ENCODE data around the gene ADAMTS12.

The ADAMTS12 gene

DNA sequence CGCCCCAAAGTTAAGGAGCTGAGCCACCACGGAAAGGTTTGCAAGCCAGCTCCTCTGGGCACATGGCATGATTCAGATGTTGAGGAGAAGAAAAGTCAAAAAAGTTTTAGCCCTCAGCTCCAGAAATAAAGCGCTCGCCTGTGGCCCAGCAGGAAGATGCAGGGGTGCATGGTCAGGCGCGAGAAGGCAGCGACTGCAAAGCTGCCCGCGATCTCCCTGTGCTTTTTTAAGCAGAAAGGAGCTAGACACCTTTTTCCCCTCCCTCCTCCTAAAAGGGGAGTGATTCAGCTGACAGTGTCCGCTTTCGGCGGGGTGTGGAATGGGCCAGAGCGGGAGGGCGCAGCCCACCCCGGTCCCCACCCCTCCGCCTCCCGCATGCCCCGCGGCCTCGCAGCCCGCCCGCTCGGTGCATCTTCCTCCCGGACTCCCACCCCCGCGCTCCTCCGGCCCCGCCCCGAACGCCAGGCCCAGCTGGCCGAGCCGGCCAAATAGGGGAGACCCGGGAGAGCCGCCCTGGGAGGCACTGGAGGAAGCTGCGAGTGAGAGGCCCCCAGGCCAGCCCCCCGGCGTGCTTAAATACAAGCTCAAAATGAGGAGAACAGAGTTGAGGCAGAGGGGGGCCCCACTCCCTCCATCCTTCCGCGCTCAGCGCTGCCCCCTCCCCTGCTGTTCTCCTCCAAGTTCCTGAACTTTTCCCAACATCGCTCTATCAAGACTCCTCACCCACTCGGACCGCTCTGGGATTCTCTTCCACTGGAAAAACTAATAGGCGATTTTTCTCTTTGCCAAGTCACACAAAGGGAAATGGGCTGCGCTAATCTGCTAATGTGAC lies at the start of gene ADAMTS12:
TSS of gene ADAMTS12 (minus strand) at position 203 of the 832 bp plus-strand sequence. CDS start at position 69, 134 bp downstream.
- DNase-seq (ENCODE audit: extremely low read depth, low read depth): no peak
- TF ChIP-seq, protein P1, sequence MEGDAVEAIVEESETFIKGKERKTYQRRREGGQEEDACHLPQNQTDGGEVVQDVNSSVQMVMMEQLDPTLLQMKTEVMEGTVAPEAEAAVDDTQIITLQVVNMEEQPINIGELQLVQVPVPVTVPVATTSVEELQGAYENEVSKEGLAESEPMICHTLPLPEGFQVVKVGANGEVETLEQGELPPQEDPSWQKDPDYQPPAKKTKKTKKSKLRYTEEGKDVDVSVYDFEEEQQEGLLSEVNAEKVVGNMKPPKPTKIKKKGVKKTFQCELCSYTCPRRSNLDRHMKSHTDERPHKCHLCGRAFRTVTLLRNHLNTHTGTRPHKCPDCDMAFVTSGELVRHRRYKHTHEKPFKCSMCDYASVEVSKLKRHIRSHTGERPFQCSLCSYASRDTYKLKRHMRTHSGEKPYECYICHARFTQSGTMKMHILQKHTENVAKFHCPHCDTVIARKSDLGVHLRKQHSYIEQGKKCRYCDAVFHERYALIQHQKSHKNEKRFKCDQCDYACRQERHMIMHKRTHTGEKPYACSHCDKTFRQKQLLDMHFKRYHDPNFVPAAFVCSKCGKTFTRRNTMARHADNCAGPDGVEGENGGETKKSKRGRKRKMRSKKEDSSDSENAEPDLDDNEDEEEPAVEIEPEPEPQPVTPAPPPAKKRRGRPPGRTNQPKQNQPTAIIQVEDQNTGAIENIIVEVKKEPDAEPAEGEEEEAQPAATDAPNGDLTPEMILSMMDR (IDR thresholded peaks at IDR 0.05; ENCODE audit: low read depth, low read length): no peak

- TF ChIP-seq, protein P1 (IDR thresholded peaks at IDR 0.05; ENCODE audit: low read depth, low read length): no peak
- no peak for DNase-seq (ENCODE audit: extremely low read depth, low read depth)
These were observed 49.3 kb upstream of the ADAMTS12 start for GRCh38 chr5:33941090-33941489.

GRCh38 chr5:33939556-33940262 lies 47.9 kb upstream of the ADAMTS12 start:
- DNase-seq (ENCODE audit: extremely low read depth, low read depth): no peak
- TF ChIP-seq, protein P1 (IDR thresholded peaks at IDR 0.05; ENCODE audit: low read depth, low read length): no peak

DNA sequence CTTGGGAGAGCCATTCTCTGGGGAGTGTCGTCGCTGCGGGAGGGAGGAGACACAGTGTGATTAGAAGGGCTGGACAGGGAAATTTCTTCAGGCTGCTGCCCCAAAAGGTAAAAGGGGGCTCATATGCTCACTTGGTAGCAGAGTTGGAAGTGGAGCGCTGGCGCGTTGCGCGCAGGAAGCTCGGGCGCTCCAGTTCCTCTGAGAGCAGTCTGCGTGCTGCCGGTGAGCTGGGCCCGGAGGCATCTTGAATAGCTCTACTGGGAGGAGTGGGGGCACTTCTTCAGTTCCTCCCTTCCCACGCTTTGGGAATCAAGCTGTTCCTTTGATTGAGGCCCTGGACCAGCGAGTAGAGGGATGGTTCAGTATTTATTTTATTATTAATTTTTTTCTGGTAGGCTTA lies 47.1 kb upstream of the ADAMTS12 start:
- TF ChIP-seq, protein P1 (IDR thresholded peaks at IDR 0.05; ENCODE audit: low read depth, low read length): no peak
- DNase-seq (ENCODE audit: extremely low read depth, low read depth): no peak

DNA sequence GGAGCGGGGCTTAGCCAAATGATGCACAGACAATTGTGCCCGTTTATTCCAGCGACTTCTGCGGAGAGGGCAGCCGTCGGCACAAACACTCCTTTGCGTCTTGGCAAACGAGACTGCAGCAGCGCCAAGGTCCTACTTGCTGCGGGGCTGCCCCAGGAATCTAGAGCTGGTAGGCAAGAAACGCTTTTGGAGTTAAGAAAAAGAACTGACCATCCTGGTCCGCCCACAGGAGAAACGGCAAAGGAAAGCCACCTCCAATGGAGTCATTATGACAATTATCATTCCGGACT lies 46.7 kb upstream of the ADAMTS12 start:
- TF ChIP-seq, protein P1 (IDR thresholded peaks at IDR 0.05; ENCODE audit: low read depth, low read length): no peak
- no peak for DNase-seq (ENCODE audit: extremely low read depth, low read depth)

DNA sequence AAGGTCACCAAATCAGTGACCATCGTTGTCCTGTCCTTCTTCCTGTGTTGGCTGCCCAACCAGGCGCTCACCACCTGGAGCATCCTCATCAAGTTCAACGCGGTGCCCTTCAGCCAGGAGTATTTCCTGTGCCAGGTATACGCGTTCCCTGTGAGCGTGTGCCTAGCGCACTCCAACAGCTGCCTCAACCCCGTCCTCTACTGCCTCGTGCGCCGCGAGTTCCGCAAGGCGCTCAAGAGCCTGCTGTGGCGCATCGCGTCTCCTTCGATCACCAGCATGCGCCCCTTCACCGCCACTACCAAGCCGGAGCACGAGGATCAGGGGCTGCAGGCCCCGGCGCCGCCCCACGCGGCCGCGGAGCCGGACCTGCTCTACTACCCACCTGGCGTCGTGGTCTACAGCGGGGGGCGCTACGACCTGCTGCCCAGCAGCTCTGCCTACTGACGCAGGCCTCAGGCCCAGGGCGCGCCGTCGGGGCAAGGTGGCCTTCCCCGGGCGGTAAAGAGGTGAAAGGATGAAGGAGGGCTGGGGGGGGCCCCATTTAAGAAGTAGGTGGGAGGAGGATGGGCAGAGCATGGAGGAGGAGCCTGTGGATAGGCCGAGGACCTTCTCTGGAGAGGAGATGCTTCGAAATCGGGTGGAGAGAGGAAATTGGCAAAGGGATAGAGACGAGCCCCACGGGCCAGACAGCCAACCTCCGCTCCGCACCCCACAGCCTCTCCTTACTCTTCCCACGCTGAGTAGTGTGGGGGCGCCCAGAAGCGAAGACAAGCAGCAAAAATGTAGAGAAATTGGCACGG lies 46.1 kb upstream of the ADAMTS12 start:
- TF ChIP-seq, protein P1 (IDR thresholded peaks at IDR 0.05; ENCODE audit: low read depth, low read length): no peak
- DNase-seq (ENCODE audit: extremely low read depth, low read depth): no peak
